ENCODE results near the gene TNFRSF13B. TPM values are rescaled to one million over a fixed set of nuclear protein-coding genes. Genes with fewer than 3 reads are reported as not detected.

Gene TNFRSF13B
- total and polyA plus RNA-seq, 2 donors (not counting 1 experiment from before 2014, with no cell fraction given), result not detected

- DNase-seq (ENCODE audit: low read depth in 2 of 2), result no peak
- TF ChIP-seq EZH2 (IDR thresholded peaks at IDR 0.05; ENCODE audit: low read length, missing control alignments) (no peak), CTCF (conservative IDR thresholded peaks at IDR 0.05 in 1 of 2, IDR thresholded peaks at IDR 0.05 in 1 of 2; ENCODE audit: low read depth in 1 of 2, low read length in 2 of 2) (no peak)
Measured at GRCh38 chr17:16931318-16932060, 40.4 kb downstream of the TNFRSF13B start.

GRCh38 chr17:16930571-16931317 is 41.2 kb downstream of the TNFRSF13B start:
- no peaks in the 10 kb centered on the region for H4K20me1 ChIP-seq (ENCODE audit: control insufficient read depth, extremely low read depth, insufficient read depth, low read length)
- no peaks in the 10 kb centered on the region for H3K36me3 ChIP-seq (ENCODE audit: control insufficient read depth, insufficient read depth, low read length)
- H3K9me3 ChIP-seq (ENCODE audit: control insufficient read depth, insufficient read depth, low read depth, low read length), result no peaks in the 10 kb centered on the region
- TF ChIP-seq CTCF (conservative IDR thresholded peaks at IDR 0.05 in 1 of 2, IDR thresholded peaks at IDR 0.05 in 1 of 2; ENCODE audit: low read depth in 1 of 2, low read length in 2 of 2) (no peak), EZH2 (IDR thresholded peaks at IDR 0.05; ENCODE audit: low read length, missing control alignments) (no peak)
- no peak overlapping the region for H3K4me2 ChIP-seq (ENCODE audit: extremely low read depth, insufficient read depth, low read length)
- no peak overlapping the region for H3K4me3 ChIP-seq (replicated peaks in 1 of 4; ENCODE audit: control extremely low read depth in 1 of 4, insufficient read depth in 1 of 4, low read depth in 3 of 4, low read length in 4 of 4)
- no peak overlapping the region for H3K9ac ChIP-seq (ENCODE audit: insufficient read depth, low read length)
- H2AFZ ChIP-seq (ENCODE audit: low read length), result no peak overlapping the region
- no peak for DNase-seq (ENCODE audit: low read depth in 2 of 2)
- H3K27ac ChIP-seq (ENCODE audit: insufficient read depth, low read length), result no peak overlapping the region
- no peaks in the 10 kb centered on the region for H3K27me3 ChIP-seq (ENCODE audit: control insufficient read depth, insufficient read depth, low read length)
- no peaks in the 10 kb centered on the region for H3K79me2 ChIP-seq (ENCODE audit: control insufficient read depth, insufficient read depth, low read length)
- H3K4me1 ChIP-seq (ENCODE audit: control insufficient read depth, extremely low read depth, insufficient read depth, low read length), result no peaks in the 10 kb centered on the region

More at GRCh38 chr17:16931318-16932060, 40.4 kb downstream of the TNFRSF13B start:
- Histone ChIP-seq H3K4me3 (replicated peaks in 1 of 4; ENCODE audit: control extremely low read depth in 1 of 4, insufficient read depth in 1 of 4, low read depth in 3 of 4, low read length in 4 of 4) (no peak overlapping the region), H3K27ac (ENCODE audit: insufficient read depth, low read length) (no peak overlapping the region), H3K79me2 (ENCODE audit: control insufficient read depth, insufficient read depth, low read length) (no peaks in the 10 kb centered on the region), H3K4me1 (ENCODE audit: control insufficient read depth, extremely low read depth, insufficient read depth, low read length) (no peaks in the 10 kb centered on the region), H3K9me3 (ENCODE audit: control insufficient read depth, insufficient read depth, low read depth, low read length) (no peaks in the 10 kb centered on the region), H3K36me3 (ENCODE audit: control insufficient read depth, insufficient read depth, low read length) (no peaks in the 10 kb centered on the region), H3K4me2 (ENCODE audit: extremely low read depth, insufficient read depth, low read length) (no peak overlapping the region), H3K9ac (ENCODE audit: insufficient read depth, low read length) (no peak overlapping the region), H4K20me1 (ENCODE audit: control insufficient read depth, extremely low read depth, insufficient read depth, low read length) (no peaks in the 10 kb centered on the region), H2AFZ (ENCODE audit: low read length) (no peak overlapping the region), H3K27me3 (ENCODE audit: control insufficient read depth, insufficient read depth, low read length) (no peaks in the 10 kb centered on the region)

GRCh38 chr17:16929757-16930520 is 42.0 kb downstream of the TNFRSF13B start:
- Histone ChIP-seq H3K4me1 (ENCODE audit: control insufficient read depth, extremely low read depth, insufficient read depth, low read length) (no peaks in the 10 kb centered on the region), H4K20me1 (ENCODE audit: control insufficient read depth, extremely low read depth, insufficient read depth, low read length) (no peaks in the 10 kb centered on the region), H2AFZ (ENCODE audit: low read length) (no peak overlapping the region), H3K27ac (ENCODE audit: insufficient read depth, low read length) (no peak overlapping the region), H3K27me3 (ENCODE audit: control insufficient read depth, insufficient read depth, low read length) (no peaks in the 10 kb centered on the region), H3K4me3 (replicated peaks in 1 of 4; ENCODE audit: control extremely low read depth in 1 of 4, insufficient read depth in 1 of 4, low read depth in 3 of 4, low read length in 4 of 4) (no peak overlapping the region), H3K9ac (ENCODE audit: insufficient read depth, low read length) (no peak overlapping the region), H3K36me3 (ENCODE audit: control insufficient read depth, insufficient read depth, low read length) (no peaks in the 10 kb centered on the region), H3K79me2 (ENCODE audit: control insufficient read depth, insufficient read depth, low read length) (no peaks in the 10 kb centered on the region), H3K4me2 (ENCODE audit: extremely low read depth, insufficient read depth, low read length) (no peak overlapping the region), H3K9me3 (ENCODE audit: control insufficient read depth, insufficient read depth, low read depth, low read length) (no peaks in the 10 kb centered on the region)
- no peak for DNase-seq (ENCODE audit: low read depth in 2 of 2)
- no peak for TF ChIP-seq EZH2 (IDR thresholded peaks at IDR 0.05; ENCODE audit: low read length, missing control alignments)
- TF ChIP-seq CTCF (conservative IDR thresholded peaks at IDR 0.05 in 1 of 2, IDR thresholded peaks at IDR 0.05 in 1 of 2; ENCODE audit: low read depth in 1 of 2, low read length in 2 of 2), result no peak
